ENCODE results near the gene LHX2. TPM values are rescaled to one million over a fixed set of nuclear protein-coding genes. Genes with fewer than 3 reads are reported as not detected.

Gene LHX2
- total and polyA plus RNA-seq, 9 of the 15 experiments (the other 6 are each of a cell fraction or from before 2014, with no cell fraction given) = 0.07 TPM; not detected in 8

DNA sequence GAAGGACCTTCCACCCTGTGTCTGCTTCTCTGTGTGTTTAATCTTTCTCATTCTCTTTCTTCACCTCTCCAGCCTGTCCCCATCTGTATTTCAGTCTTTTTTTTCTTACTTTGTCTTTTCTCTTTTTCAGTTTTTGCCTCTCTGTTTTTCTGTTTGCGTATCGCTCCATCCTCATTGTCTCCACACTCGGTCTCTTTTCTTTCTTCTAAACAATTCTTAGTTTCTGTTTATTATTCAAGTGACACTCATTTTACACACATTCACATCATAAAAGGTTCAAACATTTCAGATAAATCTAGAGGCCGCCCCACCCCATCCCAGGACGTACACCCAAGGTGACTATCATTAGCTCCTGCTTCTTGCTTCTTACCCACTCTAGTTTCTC lies 9.8 kb downstream of the LHX2 start:
- no peak for ATAC-seq
- no peaks in the 10 kb centered on the region for H3K36me3 ChIP-seq (ENCODE audit: control insufficient read depth, insufficient read depth, low read length)
- H3K27ac ChIP-seq (ENCODE audit: extremely low read depth, low read depth, low read length) = no peak overlapping the region
- no peak for DNase-seq (ENCODE audit: extremely low read depth in 1 of 4, low spot score in 3 of 4)
- peaks cover 0 to 32% of the 10 kb centered on the region in 2 experiments; a peak in 3 of 5 replicates for H3K4me1 ChIP-seq (replicated peaks in 1 of 2; ENCODE audit: control insufficient read depth in 2 of 2, insufficient read depth in 2 of 2, low read length in 2 of 2)
- H3K4me2 ChIP-seq (ENCODE audit: insufficient read depth, low read length) = no peak overlapping the region
- peaks cover 2% of the 10 kb centered on the region for H3K9me1 ChIP-seq (ENCODE audit: control insufficient read depth, insufficient read depth, low read length)
- H3K9me3 ChIP-seq (replicated peaks; ENCODE audit: control insufficient read depth, insufficient read depth, low read depth, low read length) = no peaks in the 10 kb centered on the region
- CTCF ChIA-PET (ENCODE audit: low intra/inter-chr PET ratio) = no interaction called here
- no peak overlapping the region for H2AFZ ChIP-seq (ENCODE audit: low read depth, low read length)
- no peaks in the 10 kb centered on the region for H3K79me2 ChIP-seq (ENCODE audit: control insufficient read depth, insufficient read depth, low read length)
- WGBS (ENCODE audit: insufficient coverage, low coverage, missing lambda C conversion rate) = 25% methylated on average over 4 of the region's 5 CpGs
- BruUV-seq (replicated peaks) = no TSS peak
- H4K20me1 ChIP-seq (replicated peaks; ENCODE audit: control insufficient read depth, insufficient read depth, low read length) = peaks cover 8% of the 10 kb centered on the region
- POLR2A ChIA-PET = no interaction called here
- in situ Hi-C loops (cut with MboI) (no loop called here), intact Hi-C loops (cut with micrococcal nuclease) (no loop called here)
- no peak overlapping the region for H3K9ac ChIP-seq (ENCODE audit: insufficient read depth in 1 of 2, low read depth in 2 of 2, low read length in 2 of 2)
- H3K27me3 ChIP-seq (ENCODE audit: control insufficient read depth in 2 of 2, insufficient read depth in 2 of 2, low read length in 2 of 2) = peaks cover 54 to 69% of the 10 kb centered on the region in 2 experiments
- TF ChIP-seq NRF1 (conservative IDR thresholded peaks at IDR 0.05 in 1 of 2, IDR thresholded peaks at IDR 0.05 in 1 of 2) (peak; percentile 11 to 47), ESRRA (IDR thresholded peaks at IDR 0.05; ENCODE audit: borderline replicate concordance, low read depth) (no peak)
- no peak overlapping the region for H3K4me3 ChIP-seq
- no peak for FAIRE-seq

DNA sequence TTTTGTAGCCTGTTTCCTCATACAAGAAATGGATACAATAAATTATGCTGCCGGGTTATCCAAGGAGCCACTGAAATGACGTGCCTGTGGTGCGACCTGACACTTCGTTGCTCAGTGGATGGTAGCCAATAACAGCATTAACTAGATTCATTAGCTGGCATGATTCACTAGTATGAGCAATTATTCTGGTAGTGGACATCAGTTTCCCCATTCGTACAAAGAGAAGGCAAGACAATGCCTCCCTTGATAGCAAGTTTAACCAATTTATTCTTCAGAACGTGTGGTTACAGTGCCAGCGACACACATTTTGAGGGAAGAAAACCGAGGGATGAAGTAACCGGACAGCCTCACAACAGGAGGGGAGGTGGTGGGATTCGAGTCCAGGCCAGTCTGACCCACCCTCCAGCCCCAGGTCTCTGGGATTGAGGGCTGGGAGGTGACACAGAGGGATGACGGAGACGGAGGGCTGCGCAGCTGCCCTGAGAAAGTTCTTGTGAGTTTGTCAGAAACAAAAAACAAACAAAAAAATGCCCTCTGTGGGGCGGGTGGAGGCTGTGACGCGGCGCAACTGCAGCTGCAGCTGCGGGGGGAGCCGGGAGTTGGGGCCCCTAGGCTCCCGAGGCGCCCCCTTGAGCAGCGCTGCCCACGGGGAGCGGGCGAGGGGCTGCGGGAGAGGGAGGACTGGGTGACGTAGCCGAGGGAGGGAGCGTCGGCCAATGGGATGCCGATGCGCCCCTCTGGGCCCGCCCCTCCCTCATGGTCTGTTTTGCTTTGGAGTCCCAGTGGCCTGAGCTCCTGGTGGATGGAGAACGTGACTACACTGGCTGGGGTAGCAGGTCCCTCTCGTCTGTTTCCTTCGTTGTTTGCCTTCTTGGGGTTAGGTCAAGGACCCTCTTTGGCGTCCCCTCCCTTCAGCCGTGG lies 10.9 kb downstream of the LHX2 start:
- Histone ChIP-seq H3K9me3 (replicated peaks; ENCODE audit: control insufficient read depth, insufficient read depth, low read depth, low read length) (no peaks in the 10 kb centered on the region), H3K36me3 (ENCODE audit: control insufficient read depth, insufficient read depth, low read length) (no peaks in the 10 kb centered on the region), H3K27ac (ENCODE audit: extremely low read depth, low read depth, low read length) (no peak overlapping the region), H3K9me1 (ENCODE audit: control insufficient read depth, insufficient read depth, low read length) (peaks cover 2% of the 10 kb centered on the region), H2AFZ (ENCODE audit: low read depth, low read length) (0 out of 2 replicates have a peak overlapping the region, but pooled peaks have one; percentile 16), H3K4me3 (no peak overlapping the region), H3K9ac (ENCODE audit: insufficient read depth in 1 of 2, low read depth in 2 of 2, low read length in 2 of 2) (peak overlapping the region in 1 of 2 experiments; percentile 59; a peak in 1 of 4 replicates), H4K20me1 (replicated peaks; ENCODE audit: control insufficient read depth, insufficient read depth, low read length) (peaks cover 8% of the 10 kb centered on the region), H3K27me3 (ENCODE audit: control insufficient read depth in 2 of 2, insufficient read depth in 2 of 2, low read length in 2 of 2) (peaks cover 43 to 58% of the 10 kb centered on the region in 2 experiments), H3K79me2 (ENCODE audit: control insufficient read depth, insufficient read depth, low read length) (no peaks in the 10 kb centered on the region), H3K4me1 (replicated peaks in 1 of 2; ENCODE audit: control insufficient read depth in 2 of 2, insufficient read depth in 2 of 2, low read length in 2 of 2) (peaks cover 0 to 25% of the 10 kb centered on the region in 2 experiments; a peak in 3 of 5 replicates), H3K4me2 (ENCODE audit: insufficient read depth, low read length) (0 out of 2 replicates have a peak overlapping the region, but pooled peaks have one; percentile 18)
- 2% methylated on average over 34 of the region's 38 CpGs for WGBS (ENCODE audit: insufficient coverage, low coverage, missing lambda C conversion rate)
- FAIRE-seq = peak; percentile 71
- CTCF ChIA-PET (ENCODE audit: low intra/inter-chr PET ratio) = no interaction called here
- in situ Hi-C loops (cut with MboI) (no loop called here), intact Hi-C loops (cut with micrococcal nuclease) (no loop called here)
- no TSS peak for BruUV-seq (replicated peaks)
- ATAC-seq = peak; percentile 97
- peak; percentile 56 to 94 (median 90) for DNase-seq (ENCODE audit: extremely low read depth in 1 of 4, low spot score in 3 of 4)
- POLR2A ChIA-PET = no interaction called here
- TF ChIP-seq, protein P1, sequence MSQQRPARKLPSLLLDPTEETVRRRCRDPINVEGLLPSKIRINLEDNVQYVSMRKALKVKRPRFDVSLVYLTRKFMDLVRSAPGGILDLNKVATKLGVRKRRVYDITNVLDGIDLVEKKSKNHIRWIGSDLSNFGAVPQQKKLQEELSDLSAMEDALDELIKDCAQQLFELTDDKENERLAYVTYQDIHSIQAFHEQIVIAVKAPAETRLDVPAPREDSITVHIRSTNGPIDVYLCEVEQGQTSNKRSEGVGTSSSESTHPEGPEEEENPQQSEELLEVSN (IDR thresholded peaks at IDR 0.05; ENCODE audit: borderline replicate concordance in 1 of 2, extremely low read depth in 1 of 2, insufficient read depth in 1 of 2, insufficient read length in 1 of 2, low read depth in 1 of 2, low read length in 1 of 2, poor library complexity in 1 of 2, severe bottlenecking in 1 of 2) = peak; percentile 12 to 59
- TF ChIP-seq POLR2G (IDR thresholded peaks at IDR 0.05; ENCODE audit: low read depth, low read length) (no peak), SNRNP70 (optimal IDR thresholded peaks at IDR 0.05; ENCODE audit: low read depth, low read length) (no peak), HLTF (IDR thresholded peaks at IDR 0.05) (no peak), ZFP36 (IDR thresholded peaks at IDR 0.05; ENCODE audit: low read depth, low read length, partially characterized antibody) (no peak), PRMT5 (CRISPR knock-in tag; IDR thresholded peaks at IDR 0.05) (no peak), ETV6 (IDR thresholded peaks at IDR 0.05; ENCODE audit: borderline replicate concordance in 1 of 2, low read depth in 2 of 2, low read length in 1 of 2) (no peak), ETV6 (CRISPR knock-in tag; IDR thresholded peaks at IDR 0.05; ENCODE audit: borderline replicate concordance) (no peak)
- TF ChIP-seq, protein P2, sequence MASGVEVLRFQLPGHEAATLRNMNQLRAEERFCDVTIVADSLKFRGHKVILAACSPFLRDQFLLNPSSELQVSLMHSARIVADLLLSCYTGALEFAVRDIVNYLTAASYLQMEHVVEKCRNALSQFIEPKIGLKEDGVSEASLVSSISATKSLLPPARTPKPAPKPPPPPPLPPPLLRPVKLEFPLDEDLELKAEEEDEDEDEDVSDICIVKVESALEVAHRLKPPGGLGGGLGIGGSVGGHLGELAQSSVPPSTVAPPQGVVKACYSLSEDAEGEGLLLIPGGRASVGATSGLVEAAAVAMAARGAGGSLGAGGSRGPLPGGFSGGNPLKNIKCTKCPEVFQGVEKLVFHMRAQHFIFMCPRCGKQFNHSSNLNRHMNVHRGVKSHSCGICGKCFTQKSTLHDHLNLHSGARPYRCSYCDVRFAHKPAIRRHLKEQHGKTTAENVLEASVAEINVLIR (CRISPR knock-in tag; IDR thresholded peaks at IDR 0.05) = no peak
